NCI-H2227 (cell line): ENCODE results near the gene RTN1.
A peak's percentile ranks its signal among the peaks of the same experiment; 100 is the strongest.

Source experiments
- DNase-seq: peaks from one replicate; lab custom pipeline; 2025; ENCODE audit not compliant: unreplicated experiment; lab: John Stamatoyannopoulos, UW

RTN1 gene

GRCh38 chr14:59803052-59803540 is 67.5 kb downstream of the RTN1 start:
- DNase-seq: no peak

GRCh38 chr14:59788176-59788575 is 82.4 kb downstream of the RTN1 start:
- no peak for DNase-seq

GRCh38 chr14:59787045-59787674 is 83.4 kb downstream of the RTN1 start:
- DNase-seq: no peak

GRCh38 chr14:59785629-59786028 is 84.9 kb downstream of the RTN1 start:
- no peak for DNase-seq

GRCh38 chr14:59782760-59783159 is 87.8 kb downstream of the RTN1 start:
- peak; percentile 44 for DNase-seq

- DNase-seq: no peak
Observed at GRCh38 chr14:59777006-59777579, 93.5 kb downstream of the RTN1 start.

- DNase-seq: no peak
Observed at GRCh38 chr14:59776468-59776867, 94.1 kb downstream of the RTN1 start.

GRCh38 chr14:59772233-59772632 is 98.3 kb downstream of the RTN1 start:
- DNase-seq: no peak

- peak; percentile 10 for DNase-seq
Observed at GRCh38 chr14:59771577-59771976, 99.0 kb downstream of the RTN1 start.

GRCh38 chr14:59769586-59769985 is 101.0 kb downstream of the RTN1 start:
- DNase-seq: no peak

GRCh38 chr14:59768855-59769375 is 101.7 kb downstream of the RTN1 start:
- no peak for DNase-seq

GRCh38 chr14:59761851-59762250 is 108.7 kb downstream of the RTN1 start:
- DNase-seq: no peak

- DNase-seq: no peak
Observed at GRCh38 chr14:59755409-59756135, 115.0 kb downstream of the RTN1 start.

GRCh38 chr14:59754256-59754655 is 116.3 kb downstream of the RTN1 start:
- DNase-seq: no peak

GRCh38 chr14:59753512-59753911 is 117.1 kb downstream of the RTN1 start:
- DNase-seq: no peak

GRCh38 chr14:59751578-59751977 is 119.0 kb downstream of the RTN1 start:
- no peak for DNase-seq

- DNase-seq: no peak
Observed at GRCh38 chr14:59739794-59740193, 130.8 kb downstream of the RTN1 start.

- DNase-seq: peak; percentile 28
Observed at GRCh38 chr14:59728304-59728703, 142.3 kb downstream of the RTN1 start.

GRCh38 chr14:59727073-59727661 is 143.4 kb downstream of the RTN1 start:
- DNase-seq: no peak

- no peak for DNase-seq
Observed at GRCh38 chr14:59711080-59711479, 159.5 kb downstream of the RTN1 start.

GRCh38 chr14:59707778-59708561 is 162.6 kb downstream of the RTN1 start:
- DNase-seq: no peak
